Mucosa of stomach (tissue), 1 donor: ENCODE measurements around the gene LHFPL6.

Source experiments
- H3K27me3 ChIP-seq: one replicate; pipeline ENCODE4 v1.7.0; 2013; ENCODE audit warnings: mild to moderate bottlenecking, low read length; ENCODE audit not compliant: control insufficient read depth, insufficient read depth
- H3K36me3 ChIP-seq: one replicate; pipeline ENCODE4 v1.7.0; 2013; ENCODE audit warnings: low read length; ENCODE audit not compliant: control insufficient read depth, insufficient read depth
- H3K4me1 ChIP-seq: one replicate; pipeline ENCODE4 v1.7.0; 2013; ENCODE audit warnings: mild to moderate bottlenecking, low read length; ENCODE audit not compliant: control insufficient read depth, insufficient read depth
- H3K4me3 ChIP-seq: one replicate; pipeline ENCODE4 v1.7.0; 2013; ENCODE audit warnings: low read length
- H3K9ac ChIP-seq: one replicate; pipeline ENCODE4 v1.7.0; 2013; ENCODE audit warnings: mild to moderate bottlenecking, low read length, moderate library complexity
- H3K9me3 ChIP-seq: one replicate; pipeline ENCODE4 v1.7.0; 2013; ENCODE audit warnings: mild to moderate bottlenecking, low read length, moderate library complexity; ENCODE audit not compliant: control insufficient read depth
- donor health status: Pancreatic carcinoma.

Gene LHFPL6

GRCh38 chr13:39587939-39588338 is 15.1 kb downstream of the LHFPL6 start:
- no peaks in the 10 kb centered on the region for H3K9me3 ChIP-seq
- H3K9ac ChIP-seq = no peak overlapping the region
- H3K4me3 ChIP-seq = no peak overlapping the region
- no peaks in the 10 kb centered on the region for H3K4me1 ChIP-seq
- H3K27me3 ChIP-seq = no peaks in the 10 kb centered on the region
- no peaks in the 10 kb centered on the region for H3K36me3 ChIP-seq

- H3K4me3 ChIP-seq = no peak overlapping the region
- no peaks in the 10 kb centered on the region for H3K4me1 ChIP-seq
- no peaks in the 10 kb centered on the region for H3K9me3 ChIP-seq
- H3K9ac ChIP-seq = no peak overlapping the region
- H3K27me3 ChIP-seq = no peaks in the 10 kb centered on the region
- no peaks in the 10 kb centered on the region for H3K36me3 ChIP-seq
These were observed 15.9 kb downstream of the LHFPL6 start for GRCh38 chr13:39586958-39587605.

GRCh38 chr13:39586151-39586550 is 16.8 kb downstream of the LHFPL6 start:
- Histone ChIP-seq H3K4me3 (no peak overlapping the region), H3K27me3 (no peaks in the 10 kb centered on the region), H3K4me1 (no peaks in the 10 kb centered on the region), H3K9ac (no peak overlapping the region), H3K36me3 (no peaks in the 10 kb centered on the region), H3K9me3 (no peaks in the 10 kb centered on the region)

GRCh38 chr13:39585219-39585618 is 17.8 kb downstream of the LHFPL6 start:
- Histone ChIP-seq H3K4me3 (no peak overlapping the region), H3K36me3 (no peaks in the 10 kb centered on the region), H3K27me3 (no peaks in the 10 kb centered on the region), H3K4me1 (no peaks in the 10 kb centered on the region), H3K9me3 (no peaks in the 10 kb centered on the region), H3K9ac (no peak overlapping the region)

- Histone ChIP-seq H3K9me3 (no peaks in the 10 kb centered on the region), H3K9ac (no peak overlapping the region), H3K36me3 (no peaks in the 10 kb centered on the region), H3K27me3 (no peaks in the 10 kb centered on the region), H3K4me1 (no peaks in the 10 kb centered on the region), H3K4me3 (no peak overlapping the region)
These were observed 22.0 kb downstream of the LHFPL6 start for GRCh38 chr13:39580881-39581575.

- Histone ChIP-seq H3K4me3 (no peak overlapping the region), H3K9me3 (no peaks in the 10 kb centered on the region), H3K4me1 (no peaks in the 10 kb centered on the region), H3K9ac (no peak overlapping the region), H3K36me3 (no peaks in the 10 kb centered on the region), H3K27me3 (no peaks in the 10 kb centered on the region)
These were observed 24.1 kb downstream of the LHFPL6 start for GRCh38 chr13:39578821-39579291.

GRCh38 chr13:39577838-39578491 is 25.0 kb downstream of the LHFPL6 start:
- Histone ChIP-seq H3K4me3 (no peak overlapping the region), H3K9ac (no peak overlapping the region), H3K9me3 (no peaks in the 10 kb centered on the region), H3K36me3 (no peaks in the 10 kb centered on the region), H3K4me1 (no peaks in the 10 kb centered on the region), H3K27me3 (no peaks in the 10 kb centered on the region)

GRCh38 chr13:39577203-39577602 is 25.8 kb downstream of the LHFPL6 start:
- Histone ChIP-seq H3K4me3 (no peak overlapping the region), H3K9me3 (no peaks in the 10 kb centered on the region), H3K36me3 (no peaks in the 10 kb centered on the region)

GRCh38 chr13:39575641-39576238 is 27.3 kb downstream of the LHFPL6 start:
- Histone ChIP-seq H3K4me3 (no peak overlapping the region), H3K36me3 (no peaks in the 10 kb centered on the region), H3K9me3 (no peaks in the 10 kb centered on the region), H3K4me1 (no peaks in the 10 kb centered on the region), H3K27me3 (no peaks in the 10 kb centered on the region), H3K9ac (no peak overlapping the region)

More at GRCh38 chr13:39577203-39577602, 25.8 kb downstream of the LHFPL6 start:
- no peak overlapping the region for H3K9ac ChIP-seq
- H3K4me1 ChIP-seq = no peaks in the 10 kb centered on the region
- no peaks in the 10 kb centered on the region for H3K27me3 ChIP-seq

GRCh38 chr13:39571502-39572092 is 31.4 kb downstream of the LHFPL6 start:
- H3K4me1 ChIP-seq = no peaks in the 10 kb centered on the region
- H3K9me3 ChIP-seq = no peaks in the 10 kb centered on the region
- no peaks in the 10 kb centered on the region for H3K27me3 ChIP-seq
- no peaks in the 10 kb centered on the region for H3K36me3 ChIP-seq
- no peak overlapping the region for H3K9ac ChIP-seq
- no peak overlapping the region for H3K4me3 ChIP-seq

GRCh38 chr13:39567569-39567968 is 35.4 kb downstream of the LHFPL6 start:
- no peaks in the 10 kb centered on the region for H3K4me1 ChIP-seq

More at GRCh38 chr13:39567569-39567968, 35.4 kb downstream of the LHFPL6 start:
- Histone ChIP-seq H3K4me3 (no peak overlapping the region), H3K36me3 (no peaks in the 10 kb centered on the region), H3K9ac (no peak overlapping the region), H3K27me3 (no peaks in the 10 kb centered on the region), H3K9me3 (no peaks in the 10 kb centered on the region)
